B cell (primary cell): ENCODE results near the gene MIAT. TPM values are rescaled to one million over a fixed set of nuclear protein-coding genes. Genes with fewer than 3 reads are reported as not detected.
A peak's percentile ranks its signal among the peaks of the same experiment; 100 is the strongest.

Experiments used
- ATAC-seq: fragments of 200-7000 bp; cut with Tn5 transposase; one replicate; pipeline ENCODE4 v1.10.0; 2021; ENCODE audit warnings: low read depth, mild to moderate bottlenecking, moderate number of reproducible peaks, moderate library complexity
- CTCF ChIA-PET: fragments of 350-600 bp; sonication (Branson Sonifier 250); formaldehyde crosslinking; loops from one replicate; lab custom pipeline; 2021; ENCODE audit warnings: antibody characterized with exemption, inconsistent platforms; lab: Charles Lee
- POLR2A ChIA-PET: fragments of 350-600 bp; sonication (Branson Sonifier 250); formaldehyde crosslinking; loops from one replicate; lab custom pipeline; 2021; ENCODE audit warnings: antibody characterized with exemption; lab: Charles Lee
- DNase-seq: peaks from one replicate; pipeline ENCODE4 v3.0.0; 2013
- H2AFZ ChIP-seq: 2 replicates; pipeline ENCODE4 v1.6.1; 2012; ENCODE audit warnings: mild to moderate bottlenecking, low read depth, low read length; ENCODE audit not compliant: insufficient read depth, poor library complexity, severe bottlenecking
- H3K27ac ChIP-seq, 2 donors: 1 replicate in 1 of 2; 2 replicates in 1 of 2; pipeline ENCODE4 v1.5.1; 2012 to 2013; ENCODE audit warnings: low read length in 2 of 2, mild to moderate bottlenecking in 2 of 2, moderate library complexity in 1 of 2
- H3K27me3 ChIP-seq, 4 experiments: fragments of 200-600 bp in 1 of 4; sonication (generic) in 1 of 4; replicated peaks in 1 of 4; 1 replicate in 2 of 4; 2 replicates in 2 of 4; pipeline versions ENCODE4 v1.6.1 to v1.7.0; 2013 to 2016; ENCODE audit warnings: low read length in 3 of 4, mild to moderate bottlenecking in 2 of 4, mixed read lengths in 1 of 4, moderate library complexity in 1 of 4; ENCODE audit not compliant: insufficient read depth in 4 of 4, control insufficient read depth in 3 of 4; ENCODE audit errors: control extremely low read depth in 1 of 4
- H3K36me3 ChIP-seq, 2 experiments: replicated peaks in 1 of 2; 1 replicate in 1 of 2; 2 replicates in 1 of 2; pipeline versions ENCODE4 v1.6.1 to v1.7.1; 2013; ENCODE audit warnings: low read length in 1 of 2; ENCODE audit not compliant: insufficient read depth in 2 of 2, control insufficient read depth in 1 of 2; ENCODE audit errors: control extremely low read depth in 1 of 2, extremely low read depth in 1 of 2
- H3K4me1 ChIP-seq, 2 donors: fragments of 200-600 bp in 1 of 2; sonication (generic) in 1 of 2; 1 replicate in 1 of 2; 2 replicates in 1 of 2; pipeline versions ENCODE4 v1.5.1 to v1.6.1; 2013 to 2017; ENCODE audit warnings: low read length in 2 of 2; ENCODE audit not compliant: control insufficient read depth in 2 of 2, insufficient read depth in 2 of 2
- H3K4me2 ChIP-seq: replicated peaks from 2 replicates; pipeline ENCODE3; 2012; ENCODE audit warnings: mild to moderate bottlenecking, low read depth, low read length; ENCODE audit not compliant: poor library complexity, severe bottlenecking
- H3K4me3 ChIP-seq, 5 experiments: fragments of 200-600 bp in 1 of 5; sonication (generic) in 1 of 5; 1 replicate in 3 of 5; 2 replicates in 2 of 5; pipeline versions ENCODE4 v1.5.1 to v1.7.0; 2011 to 2016; ENCODE audit warnings: low read length in 4 of 5, mild to moderate bottlenecking in 4 of 5, low read depth in 2 of 5, control low read depth in 1 of 5, moderate library complexity in 1 of 5; ENCODE audit not compliant: insufficient read depth in 1 of 5; ENCODE audit errors: control extremely low read depth in 1 of 5, extremely low read depth in 1 of 5
- H3K79me2 ChIP-seq: fragments of 200-600 bp; sonication (generic); one replicate; pipeline ENCODE4 v1.6.0; 2016; ENCODE audit warnings: low read length; ENCODE audit not compliant: control insufficient read depth, insufficient read depth
- H3K9ac ChIP-seq: fragments of 200-600 bp; sonication (generic); 2 replicates; pipeline ENCODE4 v1.6.1; 2017; ENCODE audit warnings: mild to moderate bottlenecking, low read length, moderate library complexity
- H3K9me3 ChIP-seq, 3 donors: one replicate each; pipeline versions ENCODE4 v1.6.1 to v1.7.1; 2013; ENCODE audit warnings: low read length in 2 of 3; ENCODE audit not compliant: control insufficient read depth in 2 of 3, insufficient read depth in 1 of 3; ENCODE audit errors: control extremely low read depth in 1 of 3
- H4K20me1 ChIP-seq: 2 replicates; pipeline ENCODE4 v1.6.0; 2012; ENCODE audit warnings: mild to moderate bottlenecking, low read length; ENCODE audit not compliant: insufficient read depth, control insufficient read depth, poor library complexity, severe bottlenecking
- H3K27ac Mint-ChIP-seq: one replicate; pipeline ENCODE4 v1.8.0; 2021; ENCODE audit warnings: mixed read lengths
- H3K27me3 Mint-ChIP-seq: one replicate; pipeline ENCODE4 v1.8.0; 2021; ENCODE audit warnings: mixed read lengths
- H3K4me1 Mint-ChIP-seq: one replicate; pipeline ENCODE4 v1.8.0; 2021; ENCODE audit warnings: mixed read lengths
- H3K4me3 Mint-ChIP-seq: one replicate; pipeline ENCODE4 v1.8.0; 2021; ENCODE audit warnings: mixed read lengths
- H3K9me3 Mint-ChIP-seq: one replicate; pipeline ENCODE4 v1.8.0; 2022; ENCODE audit warnings: mixed read lengths; ENCODE audit not compliant: insufficient read depth
- CTCF ChIP-seq: fragments of 200-600 bp; IDR thresholded peaks from one replicate; pipeline ENCODE4 v1.8.0; 2022; ENCODE audit warnings: antibody characterized with exemption, mild to moderate bottlenecking
- EZH2 ChIP-seq: IDR thresholded peaks from 2 replicates; pipeline ENCODE4 v1.6.1; 2012; ENCODE audit warnings: borderline replicate concordance, low read depth, mild to moderate bottlenecking, moderate library complexity, low read length; ENCODE audit not compliant: insufficient read depth, poor library complexity, severe bottlenecking
- WGBS: methylation state at CpG from one replicate; pipeline ENCODE4 v1.1.5; 2013; ENCODE audit warnings: missing lambda C conversion rate; ENCODE audit not compliant: insufficient coverage; 5-methylcytosine and 5-hydroxymethylcytosine counted together
- intact Hi-C: fragments of 100-400 bp; cut with micrococcal nuclease; formaldehyde crosslinking; loops from one replicate; pipeline ENCODE4 v1.10.0; 2022
- polyA plus RNA-seq: library from polyadenylated mRNA; depleted of rRNA; stranded (reverse); fragments of >200 nt; gene quantifications from 2 replicates; pipeline ENCODE4 v1.2.3, GENCODE V29; 2012
- total RNA-seq, 2 donors: library from RNA; stranded (reverse); fragments of 120-200 nt in 1 of 2; gene quantifications; 1 replicate in 1 of 2; 2 replicates in 1 of 2; pipeline versions ENCODE4 v1.2.3 to v1.2.4, GENCODE V29; 2013 to 2022

MIAT gene
- total and polyA plus RNA-seq, 2 donors (not counting 1 experiment from before 2014, with no cell fraction given) = 14.8 to 18.4 TPM

GRCh38 chr22:26671317-26672059 is 14.1 kb downstream of the MIAT start:
- H4K20me1 ChIP-seq = peaks cover 20% of the 10 kb centered on the region
- H3K27me3 Mint-ChIP-seq = no peaks in the 10 kb centered on the region
- intact Hi-C loops = loop anchor here (1.0 kb wide), 5 partner anchors 12 to 242 kb away; partner anchors contain the start of genes ASPHD2, HPS4, SRRD and TFIP11
- WGBS = 66% methylated on average over 4 of the region's 15 CpGs
- ChIA-PET CTCF (interaction anchor here (1.4 to 2.6 kb wide), 4 partner anchors 9 to 189 kb away, joined by 4 to 8 read pairs (median 6); no protein-coding TSS in a partner anchor), POLR2A (interaction anchor here (0.7 kb wide), 1 partner anchor 9 kb away, joined by 3 read pairs; no protein-coding TSS in a partner anchor)
- H3K9ac ChIP-seq = peak overlapping the region; percentile 31
- H3K9me3 ChIP-seq = peaks cover 0 to 13% (median 0%) of the 10 kb centered on the region in 3 donors
- peaks cover 27% of the 10 kb centered on the region for H3K79me2 ChIP-seq
- H3K4me2 ChIP-seq = peak overlapping the region; percentile 96
- peaks cover 88% of the 10 kb centered on the region for H3K4me1 Mint-ChIP-seq
- DNase-seq (peak; percentile 85), ATAC-seq (peak; percentile 40)
- H3K27me3 ChIP-seq = no peaks in the 10 kb centered on the region
- no peak for TF ChIP-seq CTCF
- no peak for TF ChIP-seq EZH2
- peak overlapping the region; percentile 98 for H3K4me3 Mint-ChIP-seq
- H3K27ac ChIP-seq = peak overlapping the region; percentile 93 to 97
- H3K4me1 ChIP-seq = peaks cover 68 to 89% of the 10 kb centered on the region in 2 donors
- peak overlapping the region; percentile 87 for H2AFZ ChIP-seq
- no peaks in the 10 kb centered on the region for H3K9me3 Mint-ChIP-seq
- peak overlapping the region in 2 of 5 experiments; percentile 27 to 94 for H3K4me3 ChIP-seq
- H3K27ac Mint-ChIP-seq = peak overlapping the region; percentile 99
- no peaks in the 10 kb centered on the region for H3K36me3 ChIP-seq
